A673 (cell line): ENCODE measurements around the gene CES5A. TPM values are rescaled to one million over a fixed set of nuclear protein-coding genes. Genes with fewer than 3 reads are reported as not detected.
"Not testable (repeated sequence)": the region's sequence is repeated elsewhere in the genome, so short reads cannot be mapped to it uniquely, and the experiment has no call there.

Experiments
- BruUV-seq: library from RNA; stranded (reverse); fragments of 400-500 nt; replicated peaks from 2 replicates; lab custom pipeline; 2021; lab: Mats Ljungman, UMichigan
- CTCF ChIA-PET: fragments of 300-600 bp; sonication (Branson Sonifier 250); formaldehyde crosslinking; loops from one replicate; lab custom pipeline; 2022; ENCODE audit warnings: antibody characterized with exemption; lab: Charles Lee
- POLR2A ChIA-PET: fragments of 300-600 bp; sonication (Branson Sonifier 250); formaldehyde crosslinking; loops from one replicate; lab custom pipeline; 2022; ENCODE audit warnings: antibody characterized with exemption; ENCODE audit not compliant: low non-redundant PET; lab: Charles Lee
- DNase-seq: peaks from one replicate; pipeline ENCODE4 v3.0.0-alpha.2; 2015; ENCODE audit warnings: low spot score
- H3K27ac ChIP-seq: fragments of 200-600 bp; sonication (generic); 2 replicates; pipeline ENCODE4 v1.5.1; 2016; ENCODE audit warnings: mixed run types, low read depth, mild to moderate bottlenecking, mixed read lengths, antibody characterized with exemption, low read length; ENCODE audit not compliant: poor library complexity, severe bottlenecking
- H3K27me3 ChIP-seq: fragments of 200-600 bp; sonication (generic); replicated peaks from 2 replicates; pipeline ENCODE4 v1.6.1; 2017; ENCODE audit warnings: mixed run types, low read depth, mild to moderate bottlenecking, mixed read lengths, antibody characterized with exemption, low read length; ENCODE audit not compliant: insufficient read depth, poor library complexity
- H3K36me3 ChIP-seq: fragments of 200-600 bp; sonication (generic); 2 replicates; pipeline ENCODE4 v1.6.1; 2016; ENCODE audit warnings: mixed run types, mild to moderate bottlenecking, mixed read lengths, antibody characterized with exemption, low read length; ENCODE audit not compliant: insufficient read depth, poor library complexity, severe bottlenecking
- H3K4me1 ChIP-seq: fragments of 200-600 bp; sonication (generic); 2 replicates; pipeline ENCODE4 v1.6.1; 2017; ENCODE audit warnings: mixed run types, mild to moderate bottlenecking, mixed read lengths, antibody characterized with exemption, low read length; ENCODE audit not compliant: insufficient read depth, poor library complexity, severe bottlenecking
- H3K4me3 ChIP-seq: fragments of 200-600 bp; sonication (generic); 2 replicates; pipeline ENCODE4 v1.5.1; 2016; ENCODE audit warnings: low read depth, mixed run types, mild to moderate bottlenecking, mixed read lengths, low read length; ENCODE audit not compliant: poor library complexity, severe bottlenecking
- H3K9me3 ChIP-seq: fragments of 200-600 bp; sonication (generic); 2 replicates; pipeline ENCODE4 v1.6.1; 2016; ENCODE audit warnings: mixed run types, low read depth, mild to moderate bottlenecking, mixed read lengths, antibody characterized with exemption, low read length; ENCODE audit not compliant: poor library complexity, severe bottlenecking
- EZH2 ChIP-seq: fragments of 200-600 bp; sonication (generic); IDR thresholded peaks from 2 replicates; pipeline ENCODE4 v1.6.1; 2017; ENCODE audit warnings: borderline replicate concordance, low read depth, mild to moderate bottlenecking, mixed read lengths, antibody characterized with exemption, low read length; ENCODE audit not compliant: poor library complexity, severe bottlenecking
- intact Hi-C: fragments of 100-400 bp; cut with micrococcal nuclease; formaldehyde crosslinking; loops from one replicate; pipeline ENCODE4 v1.10.0; 2022; ENCODE audit not compliant: unreplicated experiment
- total RNA-seq: library from RNA; stranded (reverse); gene quantifications from 2 replicates; pipeline ENCODE4 v1.2.3, GENCODE V29; 2021
- TF ChIP-seq, protein P1 (sequence below): fragments of 300-800, 200-600 bp; sonication (generic); conservative IDR thresholded peaks from 2 replicates; pipeline ENCODE4 v1.5.1; 2017; ENCODE audit warnings: low read depth, mild to moderate bottlenecking, antibody characterized with exemption, low read length, moderate library complexity, mixed read lengths

Gene CES5A
- total RNA-seq, 1 experiment from 2014 or later = not detected

DNA sequence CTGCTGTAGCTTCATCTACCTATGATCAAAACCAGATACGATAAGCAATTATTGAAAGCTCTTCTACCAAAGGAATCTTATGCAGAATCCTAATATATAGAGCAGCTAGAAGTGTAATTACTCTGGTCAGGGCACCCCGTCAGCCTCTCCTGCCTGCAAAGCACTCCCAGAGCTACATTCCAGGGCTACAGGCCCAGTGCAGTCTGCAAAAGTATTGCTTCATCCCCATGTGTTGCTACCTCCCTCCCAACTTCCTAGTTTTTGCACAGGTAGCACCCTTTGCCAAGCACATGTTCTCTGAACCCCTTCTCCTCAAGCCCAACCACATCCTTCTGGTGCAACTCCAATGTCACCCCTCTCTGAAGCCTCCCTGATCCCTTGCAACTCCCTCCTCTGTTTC lies 7.0 kb downstream of the CES5A start:
- TF ChIP-seq, protein P1, sequence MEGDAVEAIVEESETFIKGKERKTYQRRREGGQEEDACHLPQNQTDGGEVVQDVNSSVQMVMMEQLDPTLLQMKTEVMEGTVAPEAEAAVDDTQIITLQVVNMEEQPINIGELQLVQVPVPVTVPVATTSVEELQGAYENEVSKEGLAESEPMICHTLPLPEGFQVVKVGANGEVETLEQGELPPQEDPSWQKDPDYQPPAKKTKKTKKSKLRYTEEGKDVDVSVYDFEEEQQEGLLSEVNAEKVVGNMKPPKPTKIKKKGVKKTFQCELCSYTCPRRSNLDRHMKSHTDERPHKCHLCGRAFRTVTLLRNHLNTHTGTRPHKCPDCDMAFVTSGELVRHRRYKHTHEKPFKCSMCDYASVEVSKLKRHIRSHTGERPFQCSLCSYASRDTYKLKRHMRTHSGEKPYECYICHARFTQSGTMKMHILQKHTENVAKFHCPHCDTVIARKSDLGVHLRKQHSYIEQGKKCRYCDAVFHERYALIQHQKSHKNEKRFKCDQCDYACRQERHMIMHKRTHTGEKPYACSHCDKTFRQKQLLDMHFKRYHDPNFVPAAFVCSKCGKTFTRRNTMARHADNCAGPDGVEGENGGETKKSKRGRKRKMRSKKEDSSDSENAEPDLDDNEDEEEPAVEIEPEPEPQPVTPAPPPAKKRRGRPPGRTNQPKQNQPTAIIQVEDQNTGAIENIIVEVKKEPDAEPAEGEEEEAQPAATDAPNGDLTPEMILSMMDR = no peak
- TF ChIP-seq EZH2 = no peak

DNA sequence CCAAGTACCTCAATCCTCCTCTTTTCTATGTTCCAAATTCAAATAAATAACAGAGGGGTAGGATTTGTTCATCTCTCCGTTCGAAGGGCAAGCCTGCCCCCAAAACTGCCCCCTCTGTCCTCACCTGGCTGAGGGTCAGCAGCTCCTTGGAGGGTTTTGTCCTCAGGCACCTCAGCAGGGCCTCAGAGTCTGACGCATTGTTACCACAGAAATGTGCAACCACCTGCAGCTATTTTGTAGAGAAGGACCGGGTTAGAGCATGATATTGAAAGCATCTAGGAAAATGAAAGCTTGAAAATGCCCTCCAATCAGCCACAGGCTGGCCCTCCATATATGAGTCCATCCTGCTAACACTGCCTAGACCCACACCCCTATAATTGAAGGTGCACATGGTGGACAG lies 13.9 kb downstream of the CES5A start:
- TF ChIP-seq, protein P1 = no peak
- no peak for TF ChIP-seq EZH2
- Histone ChIP-seq H3K4me3 (no peak overlapping the region), H3K9me3 (no peaks in the 10 kb centered on the region), H3K36me3 (no peaks in the 10 kb centered on the region), H3K27ac (no peak overlapping the region), H3K4me1 (no peaks in the 10 kb centered on the region), H3K27me3 (peaks cover 4% of the 10 kb centered on the region)
- no peak for DNase-seq
- intact Hi-C loops = no loop called here
- CTCF ChIA-PET = no interaction called here
- no TSS peak for BruUV-seq
- POLR2A ChIA-PET = interaction anchor here (0.5 kb wide), 1 partner anchor 1141 kb away, joined by 3 read pairs; no protein-coding TSS in a partner anchor

More for the DNA sequence above, 7.0 kb downstream of the CES5A start:
- Histone ChIP-seq H3K27me3 (no peaks in the 10 kb centered on the region), H3K4me1 (no peaks in the 10 kb centered on the region), H3K36me3 (no peaks in the 10 kb centered on the region), H3K4me3 (no peak overlapping the region), H3K27ac (no peak overlapping the region), H3K9me3 (no peaks in the 10 kb centered on the region)
- CTCF ChIA-PET = no interaction called here
- POLR2A ChIA-PET = no interaction called here
- BruUV-seq = no TSS peak
- no peak for DNase-seq
- intact Hi-C loops = no loop called here

DNA sequence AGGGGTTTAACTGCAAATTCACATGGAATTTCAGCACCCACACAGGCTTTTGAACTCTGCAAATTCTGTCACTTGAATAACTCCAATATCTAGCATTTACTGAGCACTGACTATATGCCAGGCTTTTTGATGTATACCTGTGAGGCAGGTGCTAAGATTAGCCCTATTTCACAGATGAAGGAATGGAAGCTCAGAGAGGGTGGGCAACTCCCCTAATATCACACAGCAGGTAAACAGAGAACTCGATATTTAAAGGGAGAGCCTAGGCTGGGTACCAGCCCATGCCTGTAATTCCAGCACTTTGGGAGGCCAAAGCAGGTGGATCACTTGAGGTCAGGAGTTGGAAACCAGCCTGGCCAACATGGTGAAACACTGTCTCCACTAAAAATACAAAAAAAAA lies 17.5 kb downstream of the CES5A start:
- intact Hi-C loops, BruUV-seq, H3K4me3 ChIP-seq, DNase-seq, H3K27me3 ChIP-seq, H3K36me3 ChIP-seq, H3K9me3 ChIP-seq, POLR2A ChIA-PET, H3K27ac ChIP-seq, H3K4me1 ChIP-seq, CTCF ChIA-PET: not testable (repeated sequence)

DNA sequence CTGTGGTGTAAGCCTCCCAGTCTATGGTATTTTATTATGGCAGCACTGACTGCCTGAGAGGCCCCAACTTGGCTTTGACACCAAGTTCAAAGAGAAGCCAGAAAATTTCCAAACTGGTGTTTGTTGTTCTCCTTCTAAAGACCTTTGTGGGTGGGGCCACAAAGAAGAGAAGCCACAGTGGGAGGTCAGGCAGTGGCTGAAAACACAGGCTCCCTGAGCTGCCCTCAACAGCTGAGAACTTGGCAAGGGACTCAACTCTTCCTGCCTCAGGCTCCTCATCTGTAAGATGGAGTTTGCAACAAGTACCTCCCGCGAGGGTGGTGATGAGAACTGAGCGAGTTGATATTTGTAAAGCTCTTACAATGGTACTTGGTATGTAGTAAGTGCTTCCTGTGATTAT lies 18.2 kb downstream of the CES5A start:
- ChIA-PET CTCF (no interaction called here), POLR2A (no interaction called here)
- DNase-seq = peak; percentile 21
- no peak for TF ChIP-seq EZH2
- TF ChIP-seq, protein P1 = no peak
- H3K4me3 ChIP-seq = no peak overlapping the region
- H3K27ac ChIP-seq = no peak overlapping the region
- peaks cover 9% of the 10 kb centered on the region for H3K27me3 ChIP-seq
- BruUV-seq = no TSS peak
- no peaks in the 10 kb centered on the region for H3K36me3 ChIP-seq
- H3K9me3 ChIP-seq = no peaks in the 10 kb centered on the region
- intact Hi-C loops = no loop called here
- no peaks in the 10 kb centered on the region for H3K4me1 ChIP-seq
